HG03442 (cell line): ENCODE results near the gene PREB.
A peak's percentile ranks its signal among the peaks of the same experiment; 100 is the strongest.

Experiments
- ATAC-seq: cut with Tn5 transposase; IDR thresholded peaks from one replicate; pipeline ENCODE4 v1.9.1; 2021; ENCODE audit warnings: mild to moderate bottlenecking, moderate library complexity; ENCODE audit not compliant: unreplicated experiment

PREB gene

GRCh38 chr2:27096748-27097297, 37.6 kb downstream of the PREB start:
- ATAC-seq = no peak

- peak; percentile 46 for ATAC-seq
These were observed 38.4 kb downstream of the PREB start for GRCh38 chr2:27095745-27096651.

- ATAC-seq = no peak
These were observed 39.0 kb downstream of the PREB start for GRCh38 chr2:27095427-27095744.

- ATAC-seq = no peak
These were observed 40.0 kb downstream of the PREB start for GRCh38 chr2:27094353-27094984.

- ATAC-seq = no peak
These were observed 40.7 kb downstream of the PREB start for GRCh38 chr2:27093430-27094352.

GRCh38 chr2:27092696-27093429, 41.6 kb downstream of the PREB start:
- ATAC-seq = no peak

- ATAC-seq = no peak
These were observed 42.4 kb downstream of the PREB start for GRCh38 chr2:27091746-27092695.

- ATAC-seq = no peak
These were observed 45.1 kb downstream of the PREB start for GRCh38 chr2:27089111-27089954.

- ATAC-seq = no peak
These were observed 45.8 kb downstream of the PREB start for GRCh38 chr2:27088634-27089033.

- no peak for ATAC-seq
These were observed 46.5 kb downstream of the PREB start for GRCh38 chr2:27087823-27088410.

- ATAC-seq = no peak
These were observed 47.5 kb downstream of the PREB start, which contains the start of gene KHK for GRCh38 chr2:27086724-27087593. KHK (plus strand) TSS chr2:27086772; CDS start chr2:27087260, 488 bp downstream.

- ATAC-seq = peak; percentile 79
These were observed 48.2 kb downstream of the PREB start for GRCh38 chr2:27086090-27086723.

GRCh38 chr2:27085673-27086089, 48.8 kb downstream of the PREB start:
- peak; percentile 3 for ATAC-seq

- no peak for ATAC-seq
These were observed 49.3 kb downstream of the PREB start for GRCh38 chr2:27085062-27085672.

- no peak for ATAC-seq
These were observed 50.0 kb downstream of the PREB start for GRCh38 chr2:27084297-27085061.
